Neural progenitor cell (in vitro differentiated cells): ENCODE data around the gene LYSMD1. TPM values are rescaled to one million over a fixed set of nuclear protein-coding genes. Genes with fewer than 3 reads are reported as not detected.
A peak's percentile ranks its signal among the peaks of the same experiment; 100 is the strongest.

Experiments used
- DNase-seq: peaks from one replicate; pipeline ENCODE4 v3.0.0-alpha.2; 2016; ENCODE audit warnings: low spot score
- H2AFZ ChIP-seq: fragments of 200-600 bp; sonication (generic); replicated peaks from 2 replicates; pipeline ENCODE4 v1.6.1; 2016; ENCODE audit warnings: antibody characterized with exemption
- H3F3A ChIP-seq: fragments of 200-600 bp; sonication (generic); 2 replicates; pipeline ENCODE4 v1.6.1; 2016; ENCODE audit warnings: antibody characterized with exemption, low read depth
- H3K27ac ChIP-seq: fragments of 200-600 bp; sonication (generic); 2 replicates; pipeline ENCODE4 v1.5.1; 2016; ENCODE audit warnings: mild to moderate bottlenecking
- H3K27me3 ChIP-seq: fragments of 200-600 bp; sonication (generic); 2 replicates; pipeline ENCODE4 v1.6.1; 2016; ENCODE audit warnings: mild to moderate bottlenecking, moderate library complexity
- H3K36me3 ChIP-seq: fragments of 200-600 bp; sonication (generic); 2 replicates; pipeline ENCODE4 v1.5.1; 2016
- H3K4me1 ChIP-seq: fragments of 200-600 bp; sonication (generic); 2 replicates; pipeline ENCODE4 v1.6.1; 2016; ENCODE audit warnings: mixed run types
- H3K4me2 ChIP-seq: fragments of 200-600 bp; sonication (generic); 2 replicates; pipeline ENCODE4 v1.6.1; 2016
- H3K4me3 ChIP-seq: fragments of 200-600 bp; sonication (generic); 2 replicates; pipeline ENCODE4 v1.5.1; 2016
- H3K79me2 ChIP-seq: fragments of 200-600 bp; sonication (generic); 2 replicates; pipeline ENCODE4 v1.6.1; 2016; ENCODE audit warnings: low read depth
- H3K9ac ChIP-seq: fragments of 200-600 bp; sonication (generic); 2 replicates; pipeline ENCODE4 v1.6.1; 2016
- H3K9me3 ChIP-seq: fragments of 200-600 bp; sonication (generic); 2 replicates; pipeline ENCODE4 v1.5.1; 2016; ENCODE audit warnings: low read depth
- H4K20me1 ChIP-seq: fragments of 200-600 bp; sonication (generic); 2 replicates; pipeline ENCODE4 v1.6.1; 2016; ENCODE audit warnings: low read depth
- H3K27ac Mint-ChIP-seq: 3 replicates; pipeline ENCODE4 v1.8.0; 2021; ENCODE audit warnings: mixed read lengths
- H3K27me3 Mint-ChIP-seq: 2 replicates; pipeline ENCODE4 v1.8.0; 2022; ENCODE audit warnings: low read depth, mild to moderate bottlenecking, inconsistent platforms, moderate library complexity, mixed read lengths; ENCODE audit not compliant: insufficient read depth
- H3K36me3 Mint-ChIP-seq: 3 replicates; pipeline ENCODE4 v1.8.0; 2021; ENCODE audit warnings: mixed read lengths
- H3K4me1 Mint-ChIP-seq: 3 replicates; pipeline ENCODE4 v1.8.0; 2021; ENCODE audit warnings: mixed read lengths
- H3K4me3 Mint-ChIP-seq: 3 replicates; pipeline ENCODE4 v1.8.0; 2021; ENCODE audit warnings: mild to moderate bottlenecking, moderate library complexity, mixed read lengths
- H3K9me3 Mint-ChIP-seq: 3 replicates; pipeline ENCODE4 v1.8.0; 2020; ENCODE audit warnings: mixed read lengths
- EZH2 ChIP-seq: fragments of 200-600 bp; sonication (generic); IDR thresholded peaks from 2 replicates; pipeline ENCODE4 v1.6.1; 2017; ENCODE audit warnings: antibody characterized with exemption, mild to moderate bottlenecking, moderate library complexity
- EZH2phosphoT487 ChIP-seq: fragments of 200-600 bp; sonication (generic); IDR thresholded peaks from 2 replicates; pipeline ENCODE4 v1.6.1; 2017; ENCODE audit warnings: antibody characterized with exemption
- total RNA-seq: library from RNA; depleted of rRNA; stranded (reverse); fragments of >200 nt; gene quantifications from 2 replicates; pipeline ENCODE4 v1.2.3, GENCODE V29; 2015; ENCODE audit warnings: low replicate concordance
- TF ChIP-seq, protein P1 (sequence below): fragments of 200-600 bp; sonication (generic); IDR thresholded peaks from 2 replicates; pipeline ENCODE4 v1.5.1; 2017; ENCODE audit warnings: antibody characterized with exemption, mild to moderate bottlenecking

LYSMD1 gene
- total RNA-seq, 1 donor from 2014 or later = 18.9 TPM

DNA sequence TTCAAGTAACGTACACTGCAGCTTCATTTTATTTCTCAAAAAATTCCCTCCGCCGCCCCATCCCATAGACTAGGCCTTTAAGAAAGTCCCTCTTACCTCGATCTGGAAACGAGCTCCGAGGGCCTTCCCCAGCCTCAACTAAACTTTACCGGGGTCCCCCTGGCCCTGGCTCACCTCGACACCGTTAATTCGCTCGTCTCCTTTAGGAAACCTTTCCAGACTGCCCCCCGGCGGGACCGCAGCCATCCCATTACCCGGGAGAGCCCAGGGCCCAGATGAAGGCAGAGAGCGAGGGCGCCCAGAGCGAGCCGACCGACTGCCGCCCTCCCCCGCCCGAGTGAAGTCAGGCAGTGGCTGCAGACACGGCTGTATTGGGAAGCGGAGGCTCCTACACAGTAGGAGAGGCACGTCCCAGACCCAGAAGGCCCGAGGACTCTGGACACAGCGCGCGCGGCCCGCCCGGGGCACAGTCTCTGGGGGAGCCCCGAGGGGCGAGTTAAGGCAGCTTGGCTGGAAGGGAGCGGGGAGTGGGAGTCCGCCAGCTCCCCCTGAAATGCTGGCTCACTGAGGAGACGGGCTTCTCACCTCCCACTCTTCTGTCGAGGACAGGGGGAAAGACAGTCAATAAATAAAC, 33.9 kb downstream of the LYSMD1 start:
- peak overlapping the region; percentile 74 for H3K4me2 ChIP-seq
- peak overlapping the region; percentile 33 for H3K4me3 ChIP-seq
- H2AFZ ChIP-seq = peak overlapping the region; percentile 87
- H3K4me1 ChIP-seq = peaks cover 11% of the 10 kb centered on the region
- no peak overlapping the region for H3K27ac ChIP-seq
- H3K27me3 ChIP-seq = peaks cover 52% of the 10 kb centered on the region
- peaks cover 20% of the 10 kb centered on the region for H3K36me3 Mint-ChIP-seq
- no peaks in the 10 kb centered on the region for H4K20me1 ChIP-seq
- H3K9me3 Mint-ChIP-seq = no peaks in the 10 kb centered on the region
- no peaks in the 10 kb centered on the region for H3K9me3 ChIP-seq
- H3K27me3 Mint-ChIP-seq = peaks cover 16% of the 10 kb centered on the region
- TF ChIP-seq EZH2phosphoT487 (no peak), EZH2 (peak; percentile 67)
- TF ChIP-seq, protein P1, sequence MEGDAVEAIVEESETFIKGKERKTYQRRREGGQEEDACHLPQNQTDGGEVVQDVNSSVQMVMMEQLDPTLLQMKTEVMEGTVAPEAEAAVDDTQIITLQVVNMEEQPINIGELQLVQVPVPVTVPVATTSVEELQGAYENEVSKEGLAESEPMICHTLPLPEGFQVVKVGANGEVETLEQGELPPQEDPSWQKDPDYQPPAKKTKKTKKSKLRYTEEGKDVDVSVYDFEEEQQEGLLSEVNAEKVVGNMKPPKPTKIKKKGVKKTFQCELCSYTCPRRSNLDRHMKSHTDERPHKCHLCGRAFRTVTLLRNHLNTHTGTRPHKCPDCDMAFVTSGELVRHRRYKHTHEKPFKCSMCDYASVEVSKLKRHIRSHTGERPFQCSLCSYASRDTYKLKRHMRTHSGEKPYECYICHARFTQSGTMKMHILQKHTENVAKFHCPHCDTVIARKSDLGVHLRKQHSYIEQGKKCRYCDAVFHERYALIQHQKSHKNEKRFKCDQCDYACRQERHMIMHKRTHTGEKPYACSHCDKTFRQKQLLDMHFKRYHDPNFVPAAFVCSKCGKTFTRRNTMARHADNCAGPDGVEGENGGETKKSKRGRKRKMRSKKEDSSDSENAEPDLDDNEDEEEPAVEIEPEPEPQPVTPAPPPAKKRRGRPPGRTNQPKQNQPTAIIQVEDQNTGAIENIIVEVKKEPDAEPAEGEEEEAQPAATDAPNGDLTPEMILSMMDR = no peak
- H3K79me2 ChIP-seq = no peaks in the 10 kb centered on the region
- no peaks in the 10 kb centered on the region for H3K36me3 ChIP-seq
- H3K27ac Mint-ChIP-seq = no peak overlapping the region
- DNase-seq = peak; percentile 69
- peaks cover 11% of the 10 kb centered on the region for H3K4me1 Mint-ChIP-seq
- no peak overlapping the region for H3K9ac ChIP-seq
- peaks cover 29% of the 10 kb centered on the region for H3F3A ChIP-seq
- peak overlapping the region; percentile 67 for H3K4me3 Mint-ChIP-seq

GRCh38 chr1:151130987-151131586, 34.6 kb downstream of the LYSMD1 start:
- Histone ChIP-seq H3K36me3 (no peaks in the 10 kb centered on the region), H3K27ac (no peak overlapping the region), H3K9ac (no peak overlapping the region), H3K4me3 (peak overlapping the region; percentile 33), H3K9me3 (no peaks in the 10 kb centered on the region), H3K4me2 (peak overlapping the region; percentile 74), H3F3A (peaks cover 29% of the 10 kb centered on the region), H4K20me1 (no peaks in the 10 kb centered on the region), H3K4me1 (peaks cover 11% of the 10 kb centered on the region), H3K27me3 (peaks cover 52% of the 10 kb centered on the region), H2AFZ (peak overlapping the region; percentile 87), H3K79me2 (no peaks in the 10 kb centered on the region)
- Mint-ChIP-seq H3K4me1 (peaks cover 11% of the 10 kb centered on the region), H3K4me3 (peak overlapping the region; percentile 67), H3K9me3 (no peaks in the 10 kb centered on the region), H3K36me3 (peaks cover 13% of the 10 kb centered on the region), H3K27me3 (peaks cover 16% of the 10 kb centered on the region), H3K27ac (no peak overlapping the region)
- TF ChIP-seq EZH2phosphoT487 (no peak), EZH2 (no peak)
- TF ChIP-seq, protein P1 = no peak
- peak; percentile 95 for DNase-seq

- H3K4me2 ChIP-seq = no peak overlapping the region
- H3K27ac Mint-ChIP-seq = no peak overlapping the region
- H3K9ac ChIP-seq = no peak overlapping the region
- peaks cover 19% of the 10 kb centered on the region for H3K4me1 Mint-ChIP-seq
- H3K4me3 Mint-ChIP-seq = no peak overlapping the region
- no peak overlapping the region for H3K27ac ChIP-seq
- H3K9me3 ChIP-seq = no peaks in the 10 kb centered on the region
- no peaks in the 10 kb centered on the region for H4K20me1 ChIP-seq
- H2AFZ ChIP-seq = no peak overlapping the region
- H3K79me2 ChIP-seq = no peaks in the 10 kb centered on the region
- peaks cover 18% of the 10 kb centered on the region for H3K4me1 ChIP-seq
- no peaks in the 10 kb centered on the region for H3K9me3 Mint-ChIP-seq
- H3F3A ChIP-seq = peaks cover 29% of the 10 kb centered on the region
- H3K27me3 ChIP-seq = peaks cover 43% of the 10 kb centered on the region
- peak; percentile 22 for DNase-seq
- H3K4me3 ChIP-seq = no peak overlapping the region
- no peak for TF ChIP-seq EZH2
- no peak for TF ChIP-seq EZH2phosphoT487
- TF ChIP-seq, protein P1 = no peak
- H3K27me3 Mint-ChIP-seq = peaks cover 12% of the 10 kb centered on the region
- peaks cover 6% of the 10 kb centered on the region for H3K36me3 Mint-ChIP-seq
- H3K36me3 ChIP-seq = no peaks in the 10 kb centered on the region
Measured at GRCh38 chr1:151128800-151129199, 36.9 kb downstream of the LYSMD1 start.
